Heart left ventricle (tissue), 16 donors: ENCODE measurements around the gene SLC37A4. TPM values are rescaled to one million over a fixed set of nuclear protein-coding genes. Genes with fewer than 3 reads are reported as not detected.

Experiments used
- ATAC-seq, 4 donors: fragments of 200-7000 bp; cut with Tn5 transposase; one replicate each; pipeline ENCODE4 v1.9.1; 2020 to 2022; ENCODE audit warnings: moderate library complexity in 4 of 4, mild to moderate bottlenecking in 3 of 4, moderate number of reproducible peaks in 1 of 4
- DNase-seq, 5 donors: peaks; one replicate each; pipeline ENCODE4 v3.0.0-alpha.2; 2020
- H3K27ac ChIP-seq, 12 donors: fragments of 200-600 bp; sonication (generic) in 4 of 12; one replicate each; pipeline versions ENCODE4 v1.5.0 to v1.8.0; 2016 to 2022; ENCODE audit warnings: mild to moderate bottlenecking in 2 of 12
- H3K27me3 ChIP-seq, 9 donors: fragments of 200-600 bp; sonication (generic) in 2 of 9; one replicate each; pipeline versions ENCODE4 v1.5.1 to v1.8.0; 2016 to 2022; ENCODE audit warnings: mild to moderate bottlenecking in 3 of 9
- H3K36me3 ChIP-seq, 9 donors: fragments of 200-600 bp; sonication (generic) in 2 of 9; one replicate each; pipeline versions ENCODE4 v1.5.0 to v1.8.0; 2018 to 2022; ENCODE audit warnings: mild to moderate bottlenecking in 2 of 9
- H3K4me1 ChIP-seq, 12 donors: fragments of 200-600 bp; sonication (generic) in 4 of 12; one replicate each; pipeline versions ENCODE4 v1.5.0 to v1.8.0; 2016 to 2022; ENCODE audit warnings: mild to moderate bottlenecking in 3 of 12
- H3K4me3 ChIP-seq, 12 donors: fragments of 200-600 bp; sonication (generic) in 4 of 12; one replicate each; pipeline versions ENCODE4 v1.5.0 to v1.8.0; 2017 to 2022; ENCODE audit warnings: mild to moderate bottlenecking in 9 of 12, moderate library complexity in 4 of 12
- H3K9me3 ChIP-seq, 12 donors: fragments of 200-600 bp; sonication (generic) in 4 of 12; one replicate each; pipeline versions ENCODE4 v1.5.0 to v1.8.0; 2016 to 2022; ENCODE audit warnings: mild to moderate bottlenecking in 1 of 12
- POLR2A ChIP-seq, 2 donors: fragments of 450-650 bp; IDR thresholded peaks; one replicate each; pipeline ENCODE4 v1.6.1; 2017; ENCODE audit warnings: antibody characterized with exemption in 2 of 2, mild to moderate bottlenecking in 2 of 2, moderate library complexity in 2 of 2
- WGBS, 4 donors: extraction: QIAGEN DNeasy Blood & Tissue Kit in 2 of 4; methylation state at CpG; one replicate each; pipeline versions ENCODE4 v1.1.5 to v1.1.7; 2013 to 2018; 5-methylcytosine and 5-hydroxymethylcytosine counted together
- intact Hi-C, 10 donors: fragments of 100-400 bp; cut with DNase I; formaldehyde crosslinking; loops; one replicate each; pipeline versions ENCODE4 v1.11.1 to v1.14.2; 2022
- polyA plus RNA-seq, 2 donors: library from polyadenylated mRNA; stranded (reverse); fragments of 200-250 nt; gene quantifications; one replicate each; pipeline ENCODE4 v1.2.3, GENCODE V29; 2013
- total RNA-seq, 9 donors: library from RNA; depleted of rRNA in 2 of 9; stranded (reverse); fragments of >200 nt in 2 of 9; fragmentation: NEBNext Ultra II Directional in 3 of 9; extraction: Animal tissue kit (Norgen Biotek cat#: 25700) in 3 of 9; gene quantifications; one replicate each; pipeline versions ENCODE4 v1.1.0 to v1.2.4, GENCODE V29; 2016 to 2023
- TF ChIP-seq, protein P1 (sequence below), 12 donors: fragments of 200-600 bp; sonication (generic) in 4 of 12; IDR thresholded peaks; one replicate each; pipeline versions ENCODE4 v1.5.0 to v1.8.0; 2018 to 2022; ENCODE audit warnings: antibody characterized with exemption in 12 of 12, mild to moderate bottlenecking in 5 of 12
- donor health status: ischemic (EF 13 %, LVEDD 7.1; RV severe dilation, severe dysfunction).
- donor health status: healthy with polysubstance abuse.
- donor health status: DM: no; HTN: yes; CAD: no.
- donor health status: DM: no; HTN: no; CAD: no.
- donor health status: ischemic (EF 25% LVEDD 6.9; RV normal size, moderate dysfunction).
- donor health status: ischemic (EF 25% LVEDD 5.7; RV mildly dilated, moderate dysfunction).
- donor health status: healthy.
- donor health status: DM: yes; HTN: yes; CAD: no.
- donor health status: ischemic (EF 35%, LVEDD 5.7; RV mildly dilated, moderate dysfunction).
- donor health status: nonischemic (EF 11% LVEDD 7.7; RV severe dilation, severe dysfunction).
- donor health status: DM: yes; HTN: yes; CAD: no.
- donor health status: PGD.
- donor health status: ischemic (EF 29% LVEDD 5.4; RV normal size, mild dysfunction).
- donor health status: nonischemic (EF 23%, LVEDD 6.1; RV moderate dilation, normal function).

The SLC37A4 gene
- total and polyA plus RNA-seq, 11 donors, result 4.5 to 18.5 (median 7.7) TPM

DNA sequence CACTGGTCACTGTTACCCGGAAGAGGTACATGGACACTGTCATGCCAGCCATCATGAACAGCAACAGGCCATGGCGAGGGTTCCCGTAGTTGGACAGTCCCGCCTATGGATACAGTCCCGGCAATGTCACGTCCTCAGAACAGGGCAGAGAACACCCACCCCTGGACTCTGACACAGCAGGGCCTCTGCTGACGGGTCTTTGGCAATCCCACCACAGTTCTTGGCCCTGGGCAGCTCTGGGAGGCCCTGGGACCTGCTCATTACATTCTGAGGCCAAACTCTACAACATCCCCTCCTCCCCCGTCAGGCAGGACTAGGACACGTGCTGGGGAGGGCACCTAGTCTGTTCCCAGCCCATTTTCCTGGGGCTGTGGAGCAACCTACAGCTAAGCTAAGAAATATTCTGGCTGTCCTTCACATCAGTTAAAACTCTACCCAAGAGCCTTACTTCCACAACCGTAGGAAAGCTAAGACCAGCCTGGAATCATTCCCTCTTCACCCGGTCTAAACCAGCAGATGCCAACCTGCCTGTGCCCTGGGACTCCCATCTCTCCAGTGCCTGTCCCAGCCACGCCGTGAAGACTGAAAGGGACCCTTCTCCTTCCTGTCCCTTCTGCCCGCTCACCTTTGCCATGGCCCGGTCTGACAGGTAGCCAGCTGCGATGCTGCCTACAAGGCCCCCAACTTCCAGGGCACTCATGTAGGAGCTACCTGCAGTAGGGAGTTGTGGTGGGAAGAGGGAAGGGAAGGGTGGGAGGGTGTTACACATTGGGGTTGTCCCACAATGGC lies 4.5 kb downstream of the SLC37A4 start:
- WGBS, 4 donors, result 90 to 98% (median 91%) methylated on average over 16 of the region's 16 CpGs
- peaks cover 5 to 50% (median 24%) of the 10 kb centered on the region in 12 donors for H3K4me1 ChIP-seq
- TF ChIP-seq, protein P1, sequence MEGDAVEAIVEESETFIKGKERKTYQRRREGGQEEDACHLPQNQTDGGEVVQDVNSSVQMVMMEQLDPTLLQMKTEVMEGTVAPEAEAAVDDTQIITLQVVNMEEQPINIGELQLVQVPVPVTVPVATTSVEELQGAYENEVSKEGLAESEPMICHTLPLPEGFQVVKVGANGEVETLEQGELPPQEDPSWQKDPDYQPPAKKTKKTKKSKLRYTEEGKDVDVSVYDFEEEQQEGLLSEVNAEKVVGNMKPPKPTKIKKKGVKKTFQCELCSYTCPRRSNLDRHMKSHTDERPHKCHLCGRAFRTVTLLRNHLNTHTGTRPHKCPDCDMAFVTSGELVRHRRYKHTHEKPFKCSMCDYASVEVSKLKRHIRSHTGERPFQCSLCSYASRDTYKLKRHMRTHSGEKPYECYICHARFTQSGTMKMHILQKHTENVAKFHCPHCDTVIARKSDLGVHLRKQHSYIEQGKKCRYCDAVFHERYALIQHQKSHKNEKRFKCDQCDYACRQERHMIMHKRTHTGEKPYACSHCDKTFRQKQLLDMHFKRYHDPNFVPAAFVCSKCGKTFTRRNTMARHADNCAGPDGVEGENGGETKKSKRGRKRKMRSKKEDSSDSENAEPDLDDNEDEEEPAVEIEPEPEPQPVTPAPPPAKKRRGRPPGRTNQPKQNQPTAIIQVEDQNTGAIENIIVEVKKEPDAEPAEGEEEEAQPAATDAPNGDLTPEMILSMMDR (IDR thresholded peaks at IDR 0.05), result no peak
- no peak for TF ChIP-seq POLR2A (IDR thresholded peaks at IDR 0.05)
- intact Hi-C loops, result no loop called here
- DNase-seq (no peak), ATAC-seq (no peak)
- peak overlapping the region in 1 of 12 donors; percentile 54 for H3K27ac ChIP-seq
- no peaks in the 10 kb centered on the region for H3K9me3 ChIP-seq
- no peak overlapping the region for H3K4me3 ChIP-seq
- H3K27me3 ChIP-seq, result no peaks in the 10 kb centered on the region
- peaks cover 0 to 54% (median 43%) of the 10 kb centered on the region in 9 donors for H3K36me3 ChIP-seq

DNA sequence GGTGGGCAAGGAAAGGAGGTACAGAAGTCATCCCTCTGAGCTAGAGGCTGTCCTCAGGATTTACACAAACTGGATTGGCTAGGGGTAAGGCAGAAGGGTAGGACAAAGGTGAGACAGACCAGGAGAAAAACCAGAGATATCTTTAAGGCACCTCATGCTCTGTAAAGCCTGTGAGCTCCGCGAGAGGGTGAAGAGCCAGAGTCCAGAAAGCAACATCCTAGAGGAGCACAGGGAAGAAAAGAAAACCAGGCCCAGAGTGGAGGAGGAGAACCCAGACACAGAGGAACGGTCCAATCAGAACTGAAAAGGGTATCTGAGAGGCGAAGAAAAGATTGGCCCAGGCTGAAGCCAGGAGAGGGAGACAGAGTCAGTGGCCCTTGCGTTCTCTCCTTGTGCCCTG lies 5.1 kb downstream of the SLC37A4 start:
- Histone ChIP-seq H3K4me1 (peaks cover 5 to 53% (median 23%) of the 10 kb centered on the region in 12 donors), H3K9me3 (no peaks in the 10 kb centered on the region), H3K27me3 (no peaks in the 10 kb centered on the region), H3K4me3 (no peak overlapping the region), H3K27ac (peak overlapping the region in 9 of 12 donors; percentile 9 to 71 (median 54)), H3K36me3 (peaks cover 0 to 60% (median 49%) of the 10 kb centered on the region in 9 donors)
- ATAC-seq, result no peak
- intact Hi-C loops, result no loop called here
- TF ChIP-seq POLR2A (IDR thresholded peaks at IDR 0.05), result no peak
- TF ChIP-seq, protein P1 (IDR thresholded peaks at IDR 0.05), result no peak
- WGBS, 4 donors, result 85 to 93% (median 87%) methylated on average over 5 of the region's 5 CpGs
- no peak for DNase-seq

DNA sequence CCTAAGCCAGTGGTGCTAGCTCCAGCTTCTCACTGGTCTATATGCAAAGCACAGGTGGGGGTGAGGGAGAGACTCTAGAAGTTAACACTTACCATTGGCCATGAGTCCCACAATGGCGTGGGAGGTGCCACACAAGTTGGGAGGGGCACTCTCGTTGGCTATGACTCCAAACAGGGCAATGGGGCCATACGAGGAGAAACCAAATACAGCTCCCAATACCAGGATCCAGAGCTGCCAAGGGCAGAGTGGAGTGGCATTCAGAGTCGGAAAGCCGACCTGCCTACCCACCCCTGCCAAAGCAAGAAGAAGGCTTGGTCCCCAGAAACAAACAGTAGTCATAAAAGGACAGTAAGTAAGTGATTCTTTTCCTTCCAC lies 5.6 kb downstream of the SLC37A4 start:
- no peaks in the 10 kb centered on the region for H3K9me3 ChIP-seq
- H3K36me3 ChIP-seq, result peaks cover 0 to 61% (median 51%) of the 10 kb centered on the region in 9 donors
- peak overlapping the region in 11 of 12 donors; percentile 9 to 71 (median 54) for H3K27ac ChIP-seq
- peaks cover 6 to 56% (median 24%) of the 10 kb centered on the region in 12 donors for H3K4me1 ChIP-seq
- ATAC-seq (peak in 1 of 4 donors; percentile 5), DNase-seq (no peak)
- H3K27me3 ChIP-seq, result no peaks in the 10 kb centered on the region
- 65 to 77% (median 68%) methylated on average over 5 of the region's 5 CpGs for WGBS, 4 donors
- TF ChIP-seq, protein P1 (IDR thresholded peaks at IDR 0.05), result no peak
- no peak for TF ChIP-seq POLR2A (IDR thresholded peaks at IDR 0.05)
- peak overlapping the region in 3 of 12 donors; percentile 7 to 19 (median 16) for H3K4me3 ChIP-seq
- intact Hi-C loops, result no loop called here

DNA sequence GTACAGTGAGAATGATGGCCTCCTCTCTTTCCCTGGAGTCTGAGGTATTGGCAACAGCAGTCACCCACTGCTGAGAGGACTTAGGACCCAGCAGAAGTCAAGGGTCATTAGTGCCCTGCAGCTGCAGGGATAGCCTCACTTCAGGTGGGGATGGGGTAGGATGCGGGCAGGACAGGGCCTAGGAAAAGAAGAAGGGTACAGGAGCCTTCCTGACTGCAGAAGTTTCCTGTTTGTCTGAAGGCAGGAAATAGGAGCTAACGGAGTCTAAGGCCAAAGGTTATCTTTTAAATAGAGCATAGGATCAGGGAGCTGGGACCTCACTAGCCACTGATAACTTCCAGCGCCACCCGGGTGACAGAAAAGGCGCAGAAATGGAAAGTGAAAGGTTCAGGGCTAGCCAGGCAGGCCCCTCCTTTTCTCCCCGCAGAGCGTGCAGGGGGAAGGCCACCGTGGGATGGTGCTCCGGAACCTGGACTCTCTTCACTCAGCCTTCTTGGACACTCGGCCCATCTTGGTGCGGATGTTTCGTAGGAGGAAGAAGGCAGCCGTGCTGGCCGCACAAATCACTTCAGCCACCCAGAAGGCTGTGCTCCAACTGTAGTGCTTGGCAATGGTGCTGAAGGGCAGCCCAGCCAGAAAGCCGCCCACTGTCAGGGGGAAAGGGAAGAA lies 6.1 kb downstream of the SLC37A4 start:
- Histone ChIP-seq H3K4me1 (peaks cover 7 to 56% (median 25%) of the 10 kb centered on the region in 12 donors), H3K9me3 (no peaks in the 10 kb centered on the region), H3K36me3 (peaks cover 0 to 63% (median 51%) of the 10 kb centered on the region in 9 donors), H3K27ac (peak overlapping the region in 11 of 12 donors; percentile 9 to 71 (median 54)), H3K4me3 (peak overlapping the region in 3 of 12 donors; percentile 7 to 19 (median 16)), H3K27me3 (no peaks in the 10 kb centered on the region)
- intact Hi-C loops, result no loop called here
- 45 to 64% (median 60%) methylated on average over 9 to 15 of the region's 15 CpGs for whole genome bisulfite sequencing, 4 donors
- ATAC-seq (peak in 2 of 4 donors; percentile 9 to 42), DNase-seq (peak in 1 of 5 donors; percentile 28)
- TF ChIP-seq, protein P1 (IDR thresholded peaks at IDR 0.05), result no peak
- no peak for TF ChIP-seq POLR2A (IDR thresholded peaks at IDR 0.05)
